ENCODE results near the gene CORO6. TPM values are rescaled to one million over a fixed set of nuclear protein-coding genes. Genes with fewer than 3 reads are reported as not detected.

Gene CORO6
- total RNA-seq, 1 experiment from 2014 or later = 1.2 TPM

DNA sequence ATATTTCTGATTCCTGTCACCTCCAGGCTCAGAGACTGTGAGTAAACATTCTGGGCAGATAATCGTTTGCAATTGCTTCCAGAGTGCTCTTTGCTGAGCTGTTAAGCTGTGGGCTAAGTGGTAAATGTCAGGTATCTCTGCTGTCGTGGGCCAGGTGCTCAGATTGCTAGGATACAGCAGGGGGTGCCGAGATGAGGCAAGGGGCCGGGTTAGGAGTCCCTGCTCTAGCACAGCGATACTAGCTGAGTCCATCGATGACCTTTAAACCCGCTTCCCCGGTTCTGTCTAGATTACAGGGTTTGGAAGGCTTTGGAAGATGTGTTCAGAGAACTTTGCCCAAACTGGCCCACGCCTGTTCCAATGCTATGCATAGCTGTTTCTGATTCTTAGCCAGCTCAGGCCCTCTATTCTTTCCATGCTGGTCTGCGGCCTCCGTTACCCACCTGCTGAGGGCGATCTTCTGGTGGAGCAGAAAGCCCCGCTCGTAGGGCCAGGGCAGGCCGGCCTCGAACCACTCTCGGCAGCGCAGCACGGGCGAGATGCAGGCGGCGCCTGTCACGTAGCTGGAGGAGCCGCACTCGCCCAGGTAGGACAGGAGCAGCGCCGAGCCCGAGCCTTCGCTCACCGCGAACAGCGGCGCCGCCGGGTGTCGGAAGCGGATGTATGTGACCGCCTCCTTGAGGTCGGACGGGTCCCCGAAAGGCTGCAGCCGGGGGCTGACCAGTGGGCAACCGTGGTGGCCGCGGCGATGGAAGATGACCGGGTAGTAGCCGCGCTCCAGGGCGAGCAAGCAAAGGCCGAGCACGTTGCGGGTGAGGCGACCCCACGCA lies 56.9 kb downstream of the CORO6 start:
- DNase-seq (ENCODE audit: low spot score) = peak; percentile 4

Other genes starting within 250 kb of the CORO6 start
- 16.0 and 23.9 TPM in 2 replicates for gene TAOK1, start 232.5 kb downstream of the CORO6 start, total RNA-seq (2014; rRNA removed; shearing (Covaris generic))
- gene ABHD15, start 55.9 kb downstream of the CORO6 start, total RNA-seq (2014; rRNA removed; shearing (Covaris generic)) = 6.2 and 8.6 TPM in 2 replicates
- gene TP53I13, start 54.2 kb downstream of the CORO6 start, total RNA-seq (2014; rRNA removed; shearing (Covaris generic)) = 16.0 and 23.3 TPM in 2 replicates
- 10.8 and 11.7 TPM in 2 replicates for gene GIT1, start 33.3 kb downstream of the CORO6 start, total RNA-seq (2014; rRNA removed; shearing (Covaris generic))
- 2.9 and 3.8 TPM in 2 replicates for gene ANKRD13B, start 29.8 kb downstream of the CORO6 start, total RNA-seq (2014; rRNA removed; shearing (Covaris generic))